ENCODE data around the gene CDCA3.

DNA sequence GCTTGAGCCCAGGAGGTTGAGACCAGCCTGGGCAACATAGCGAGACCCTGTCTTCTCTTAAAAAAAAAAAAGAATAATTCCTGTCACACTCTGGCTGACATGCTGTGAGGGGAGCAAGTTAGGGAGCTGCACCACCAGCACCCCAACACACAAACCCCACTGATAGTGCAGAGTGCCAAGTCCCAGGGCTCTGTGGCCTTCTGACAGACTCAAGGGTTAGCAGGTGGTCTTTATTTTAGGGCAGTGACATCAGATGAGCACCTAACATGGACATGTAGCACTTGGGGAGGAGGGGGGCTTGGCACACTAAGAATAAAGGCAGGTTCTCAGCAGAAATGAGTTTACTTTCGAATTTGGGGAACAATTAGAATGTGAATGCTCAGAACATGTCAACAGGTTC is 7.7 kb upstream of the CDCA3 start:
- TF ChIP-seq, protein P1, sequence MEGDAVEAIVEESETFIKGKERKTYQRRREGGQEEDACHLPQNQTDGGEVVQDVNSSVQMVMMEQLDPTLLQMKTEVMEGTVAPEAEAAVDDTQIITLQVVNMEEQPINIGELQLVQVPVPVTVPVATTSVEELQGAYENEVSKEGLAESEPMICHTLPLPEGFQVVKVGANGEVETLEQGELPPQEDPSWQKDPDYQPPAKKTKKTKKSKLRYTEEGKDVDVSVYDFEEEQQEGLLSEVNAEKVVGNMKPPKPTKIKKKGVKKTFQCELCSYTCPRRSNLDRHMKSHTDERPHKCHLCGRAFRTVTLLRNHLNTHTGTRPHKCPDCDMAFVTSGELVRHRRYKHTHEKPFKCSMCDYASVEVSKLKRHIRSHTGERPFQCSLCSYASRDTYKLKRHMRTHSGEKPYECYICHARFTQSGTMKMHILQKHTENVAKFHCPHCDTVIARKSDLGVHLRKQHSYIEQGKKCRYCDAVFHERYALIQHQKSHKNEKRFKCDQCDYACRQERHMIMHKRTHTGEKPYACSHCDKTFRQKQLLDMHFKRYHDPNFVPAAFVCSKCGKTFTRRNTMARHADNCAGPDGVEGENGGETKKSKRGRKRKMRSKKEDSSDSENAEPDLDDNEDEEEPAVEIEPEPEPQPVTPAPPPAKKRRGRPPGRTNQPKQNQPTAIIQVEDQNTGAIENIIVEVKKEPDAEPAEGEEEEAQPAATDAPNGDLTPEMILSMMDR (conservative IDR thresholded peaks at IDR 0.05; ENCODE audit: low read depth in 2 of 2) = no peak
- TF ChIP-seq EZH2phosphoT487 (IDR thresholded peaks at IDR 0.05; ENCODE audit: unreplicated experiment) (no peak), CREB1 (CRISPR knock-in tag; IDR thresholded peaks at IDR 0.05; ENCODE audit: low read depth) (no peak), POLR2AphosphoS5 (IDR thresholded peaks at IDR 0.05; ENCODE audit: low read depth) (no peak), EZH2 (IDR thresholded peaks at IDR 0.05; ENCODE audit: low read depth, unreplicated experiment) (no peak), JUNB (IDR thresholded peaks at IDR 0.05; ENCODE audit: unreplicated experiment) (no peak), NANOG (IDR thresholded peaks at IDR 0.05; ENCODE audit: borderline replicate concordance) (no peak), ZNF331 (CRISPR knock-in tag; IDR thresholded peaks at IDR 0.05; ENCODE audit: low read depth) (no peak), ZNF114 (CRISPR knock-in tag; IDR thresholded peaks at IDR 0.05) (no peak), STAT1 (IDR thresholded peaks at IDR 0.05; ENCODE audit: unreplicated experiment) (no peak)
- TF ChIP-seq, protein P2, sequence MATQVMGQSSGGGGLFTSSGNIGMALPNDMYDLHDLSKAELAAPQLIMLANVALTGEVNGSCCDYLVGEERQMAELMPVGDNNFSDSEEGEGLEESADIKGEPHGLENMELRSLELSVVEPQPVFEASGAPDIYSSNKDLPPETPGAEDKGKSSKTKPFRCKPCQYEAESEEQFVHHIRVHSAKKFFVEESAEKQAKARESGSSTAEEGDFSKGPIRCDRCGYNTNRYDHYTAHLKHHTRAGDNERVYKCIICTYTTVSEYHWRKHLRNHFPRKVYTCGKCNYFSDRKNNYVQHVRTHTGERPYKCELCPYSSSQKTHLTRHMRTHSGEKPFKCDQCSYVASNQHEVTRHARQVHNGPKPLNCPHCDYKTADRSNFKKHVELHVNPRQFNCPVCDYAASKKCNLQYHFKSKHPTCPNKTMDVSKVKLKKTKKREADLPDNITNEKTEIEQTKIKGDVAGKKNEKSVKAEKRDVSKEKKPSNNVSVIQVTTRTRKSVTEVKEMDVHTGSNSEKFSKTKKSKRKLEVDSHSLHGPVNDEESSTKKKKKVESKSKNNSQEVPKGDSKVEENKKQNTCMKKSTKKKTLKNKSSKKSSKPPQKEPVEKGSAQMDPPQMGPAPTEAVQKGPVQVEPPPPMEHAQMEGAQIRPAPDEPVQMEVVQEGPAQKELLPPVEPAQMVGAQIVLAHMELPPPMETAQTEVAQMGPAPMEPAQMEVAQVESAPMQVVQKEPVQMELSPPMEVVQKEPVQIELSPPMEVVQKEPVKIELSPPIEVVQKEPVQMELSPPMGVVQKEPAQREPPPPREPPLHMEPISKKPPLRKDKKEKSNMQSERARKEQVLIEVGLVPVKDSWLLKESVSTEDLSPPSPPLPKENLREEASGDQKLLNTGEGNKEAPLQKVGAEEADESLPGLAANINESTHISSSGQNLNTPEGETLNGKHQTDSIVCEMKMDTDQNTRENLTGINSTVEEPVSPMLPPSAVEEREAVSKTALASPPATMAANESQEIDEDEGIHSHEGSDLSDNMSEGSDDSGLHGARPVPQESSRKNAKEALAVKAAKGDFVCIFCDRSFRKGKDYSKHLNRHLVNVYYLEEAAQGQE (IDR thresholded peaks at IDR 0.05; ENCODE audit: unreplicated experiment) = no peak
- TF ChIP-seq, protein P3, sequence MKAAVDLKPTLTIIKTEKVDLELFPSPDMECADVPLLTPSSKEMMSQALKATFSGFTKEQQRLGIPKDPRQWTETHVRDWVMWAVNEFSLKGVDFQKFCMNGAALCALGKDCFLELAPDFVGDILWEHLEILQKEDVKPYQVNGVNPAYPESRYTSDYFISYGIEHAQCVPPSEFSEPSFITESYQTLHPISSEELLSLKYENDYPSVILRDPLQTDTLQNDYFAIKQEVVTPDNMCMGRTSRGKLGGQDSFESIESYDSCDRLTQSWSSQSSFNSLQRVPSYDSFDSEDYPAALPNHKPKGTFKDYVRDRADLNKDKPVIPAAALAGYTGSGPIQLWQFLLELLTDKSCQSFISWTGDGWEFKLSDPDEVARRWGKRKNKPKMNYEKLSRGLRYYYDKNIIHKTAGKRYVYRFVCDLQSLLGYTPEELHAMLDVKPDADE (IDR thresholded peaks at IDR 0.05) = no peak
- TF ChIP-seq, protein P4, sequence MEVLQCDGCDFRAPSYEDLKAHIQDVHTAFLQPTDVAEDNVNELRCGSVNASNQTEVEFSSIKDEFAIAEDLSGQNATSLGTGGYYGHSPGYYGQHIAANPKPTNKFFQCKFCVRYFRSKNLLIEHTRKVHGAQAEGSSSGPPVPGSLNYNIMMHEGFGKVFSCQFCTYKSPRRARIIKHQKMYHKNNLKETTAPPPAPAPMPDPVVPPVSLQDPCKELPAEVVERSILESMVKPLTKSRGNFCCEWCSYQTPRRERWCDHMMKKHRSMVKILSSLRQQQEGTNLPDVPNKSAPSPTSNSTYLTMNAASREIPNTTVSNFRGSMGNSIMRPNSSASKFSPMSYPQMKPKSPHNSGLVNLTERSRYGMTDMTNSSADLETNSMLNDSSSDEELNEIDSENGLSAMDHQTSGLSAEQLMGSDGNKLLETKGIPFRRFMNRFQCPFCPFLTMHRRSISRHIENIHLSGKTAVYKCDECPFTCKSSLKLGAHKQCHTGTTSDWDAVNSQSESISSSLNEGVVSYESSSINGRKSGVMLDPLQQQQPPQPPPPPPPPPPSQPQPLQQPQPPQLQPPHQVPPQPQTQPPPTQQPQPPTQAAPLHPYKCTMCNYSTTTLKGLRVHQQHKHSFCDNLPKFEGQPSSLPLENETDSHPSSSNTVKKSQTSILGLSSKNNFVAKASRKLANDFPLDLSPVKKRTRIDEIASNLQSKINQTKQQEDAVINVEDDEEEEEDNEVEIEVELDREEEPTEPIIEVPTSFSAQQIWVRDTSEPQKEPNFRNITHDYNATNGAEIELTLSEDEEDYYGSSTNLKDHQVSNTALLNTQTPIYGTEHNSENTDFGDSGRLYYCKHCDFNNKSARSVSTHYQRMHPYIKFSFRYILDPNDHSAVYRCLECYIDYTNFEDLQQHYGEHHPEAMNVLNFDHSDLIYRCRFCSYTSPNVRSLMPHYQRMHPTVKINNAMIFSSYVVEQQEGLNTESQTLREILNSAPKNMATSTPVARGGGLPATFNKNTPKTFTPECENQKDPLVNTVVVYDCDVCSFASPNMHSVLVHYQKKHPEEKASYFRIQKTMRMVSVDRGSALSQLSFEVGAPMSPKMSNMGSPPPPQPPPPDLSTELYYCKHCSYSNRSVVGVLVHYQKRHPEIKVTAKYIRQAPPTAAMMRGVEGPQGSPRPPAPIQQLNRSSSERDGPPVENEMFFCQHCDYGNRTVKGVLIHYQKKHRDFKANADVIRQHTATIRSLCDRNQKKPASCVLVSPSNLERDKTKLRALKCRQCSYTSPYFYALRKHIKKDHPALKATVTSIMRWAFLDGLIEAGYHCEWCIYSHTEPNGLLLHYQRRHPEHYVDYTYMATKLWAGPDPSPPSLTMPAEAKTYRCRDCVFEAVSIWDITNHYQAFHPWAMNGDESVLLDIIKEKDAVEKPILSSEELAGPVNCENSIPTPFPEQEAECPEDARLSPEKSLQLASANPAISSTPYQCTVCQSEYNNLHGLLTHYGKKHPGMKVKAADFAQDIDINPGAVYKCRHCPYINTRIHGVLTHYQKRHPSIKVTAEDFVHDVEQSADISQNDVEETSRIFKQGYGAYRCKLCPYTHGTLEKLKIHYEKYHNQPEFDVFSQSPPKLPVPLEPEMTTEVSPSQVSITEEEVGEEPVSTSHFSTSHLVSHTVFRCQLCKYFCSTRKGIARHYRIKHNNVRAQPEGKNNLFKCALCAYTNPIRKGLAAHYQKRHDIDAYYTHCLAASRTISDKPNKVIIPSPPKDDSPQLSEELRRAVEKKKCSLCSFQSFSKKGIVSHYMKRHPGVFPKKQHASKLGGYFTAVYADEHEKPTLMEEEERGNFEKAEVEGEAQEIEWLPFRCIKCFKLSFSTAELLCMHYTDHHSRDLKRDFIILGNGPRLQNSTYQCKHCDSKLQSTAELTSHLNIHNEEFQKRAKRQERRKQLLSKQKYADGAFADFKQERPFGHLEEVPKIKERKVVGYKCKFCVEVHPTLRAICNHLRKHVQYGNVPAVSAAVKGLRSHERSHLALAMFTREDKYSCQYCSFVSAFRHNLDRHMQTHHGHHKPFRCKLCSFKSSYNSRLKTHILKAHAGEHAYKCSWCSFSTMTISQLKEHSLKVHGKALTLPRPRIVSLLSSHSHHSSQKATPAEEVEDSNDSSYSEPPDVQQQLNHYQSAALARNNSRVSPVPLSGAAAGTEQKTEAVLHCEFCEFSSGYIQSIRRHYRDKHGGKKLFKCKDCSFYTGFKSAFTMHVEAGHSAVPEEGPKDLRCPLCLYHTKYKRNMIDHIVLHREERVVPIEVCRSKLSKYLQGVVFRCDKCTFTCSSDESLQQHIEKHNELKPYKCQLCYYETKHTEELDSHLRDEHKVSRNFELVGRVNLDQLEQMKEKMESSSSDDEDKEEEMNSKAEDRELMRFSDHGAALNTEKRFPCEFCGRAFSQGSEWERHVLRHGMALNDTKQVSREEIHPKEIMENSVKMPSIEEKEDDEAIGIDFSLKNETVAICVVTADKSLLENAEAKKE (CRISPR knock-in tag; IDR thresholded peaks at IDR 0.05) = no peak

All from GM23338 (cell line).